ENCODE measurements around the gene CCNL2. TPM values are rescaled to one million over a fixed set of nuclear protein-coding genes. Genes with fewer than 3 reads are reported as not detected.

The CCNL2 gene
- total and polyA plus RNA-seq, 2 of the 13 experiments (the other 11 are each of a cell fraction or from before 2014, with no cell fraction given) = 105 to 340 TPM

GRCh38 chr1:1358433-1359271 is 40.5 kb downstream of the CCNL2 start, which contains the start of gene MXRA8 (continued):
- TF ChIP-seq GLMP (CRISPR knock-in tag; IDR thresholded peaks at IDR 0.05; ENCODE audit: borderline replicate concordance) = no peak
- no peak for TF ChIP-seq RFXAP (CRISPR knock-in tag; IDR thresholded peaks at IDR 0.05; ENCODE audit: borderline replicate concordance)
- TF ChIP-seq SRF (IDR thresholded peaks at IDR 0.05; ENCODE audit: low read depth, low read length) = no peak
- TF ChIP-seq HNF4G (IDR thresholded peaks at IDR 0.05; ENCODE audit: borderline replicate concordance, low read depth, low read length) = no peak
- no peak; the same call in 1 of the 2 replicates for TF ChIP-seq HNF4G (CRISPR knock-in tag; IDR thresholded peaks at IDR 0.05; ENCODE audit: borderline replicate concordance, low read depth)
- no peak for TF ChIP-seq ZFP1 (CRISPR knock-in tag; IDR thresholded peaks at IDR 0.05)
- no peak for TF ChIP-seq AKNA (CRISPR knock-in tag; IDR thresholded peaks at IDR 0.05; ENCODE audit: borderline replicate concordance)
- no peak for TF ChIP-seq TIGD3 (CRISPR knock-in tag; IDR thresholded peaks at IDR 0.05; ENCODE audit: borderline replicate concordance)
- 0 out of 2 replicates have a peak, but pooled peaks have one; percentile 26 for TF ChIP-seq PAX8 (CRISPR knock-in tag; IDR thresholded peaks at IDR 0.05; ENCODE audit: borderline replicate concordance)
- TF ChIP-seq PHF21A (CRISPR knock-in tag; IDR thresholded peaks at IDR 0.05) = peak; percentile 85
- peak; percentile 40; the same call in 1 of the 2 replicates for TF ChIP-seq ZSCAN22 (CRISPR knock-in tag; IDR thresholded peaks at IDR 0.05)
- no peak for TF ChIP-seq SMAD9 (CRISPR knock-in tag; IDR thresholded peaks at IDR 0.05)
- no peak for TF ChIP-seq ZNF891 (CRISPR knock-in tag; IDR thresholded peaks at IDR 0.05)
- no peak for TF ChIP-seq NPAS2 (CRISPR knock-in tag; IDR thresholded peaks at IDR 0.05; ENCODE audit: borderline replicate concordance)
- no peak for TF ChIP-seq HDAC2 (CRISPR knock-in tag; IDR thresholded peaks at IDR 0.05)
- no peak for TF ChIP-seq ETV6 (CRISPR knock-in tag; conservative IDR thresholded peaks at IDR 0.05)
- 0 out of 2 replicates have a peak, but pooled peaks have one; percentile 8 for TF ChIP-seq FOSL2 (CRISPR knock-in tag; IDR thresholded peaks at IDR 0.05)
- no peak for TF ChIP-seq DMTF1 (CRISPR knock-in tag; IDR thresholded peaks at IDR 0.05)
